Activated T-cell treated with anti-CD3 and anti-CD28 coated beads for 4 hours (primary cell): ENCODE data around the gene APLN.

Experiments used
- DNase-seq: peaks from one replicate; pipeline ENCODE4 v3.0.0-alpha.2; 2020

APLN gene

DNA sequence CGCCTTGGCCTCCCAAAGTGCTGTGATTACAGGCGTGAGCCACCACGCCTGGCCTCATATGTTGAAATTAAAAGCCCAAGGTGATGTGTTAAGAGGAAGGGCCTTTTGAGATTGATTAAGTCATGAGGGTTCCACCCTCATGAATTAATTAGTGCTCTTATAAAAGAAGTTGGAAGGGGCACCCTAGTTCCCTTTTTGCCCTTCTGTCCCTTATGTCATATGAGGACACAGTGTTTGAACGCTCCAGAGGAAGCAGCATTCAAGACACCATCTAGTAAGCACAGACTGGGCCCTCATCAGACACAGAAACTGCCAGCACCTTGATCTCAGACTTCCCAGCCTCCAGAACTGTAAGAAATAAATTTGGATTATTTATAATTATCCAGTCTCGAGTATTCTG is 5.1 kb upstream of the APLN start:
- DNase-seq: no peak

- DNase-seq: no peak
These were observed 4.4 kb upstream of the APLN start for GRCh38 chrX:129659141-129659540.

GRCh38 chrX:129658429-129658828 is 3.7 kb upstream of the APLN start:
- no peak for DNase-seq

DNA sequence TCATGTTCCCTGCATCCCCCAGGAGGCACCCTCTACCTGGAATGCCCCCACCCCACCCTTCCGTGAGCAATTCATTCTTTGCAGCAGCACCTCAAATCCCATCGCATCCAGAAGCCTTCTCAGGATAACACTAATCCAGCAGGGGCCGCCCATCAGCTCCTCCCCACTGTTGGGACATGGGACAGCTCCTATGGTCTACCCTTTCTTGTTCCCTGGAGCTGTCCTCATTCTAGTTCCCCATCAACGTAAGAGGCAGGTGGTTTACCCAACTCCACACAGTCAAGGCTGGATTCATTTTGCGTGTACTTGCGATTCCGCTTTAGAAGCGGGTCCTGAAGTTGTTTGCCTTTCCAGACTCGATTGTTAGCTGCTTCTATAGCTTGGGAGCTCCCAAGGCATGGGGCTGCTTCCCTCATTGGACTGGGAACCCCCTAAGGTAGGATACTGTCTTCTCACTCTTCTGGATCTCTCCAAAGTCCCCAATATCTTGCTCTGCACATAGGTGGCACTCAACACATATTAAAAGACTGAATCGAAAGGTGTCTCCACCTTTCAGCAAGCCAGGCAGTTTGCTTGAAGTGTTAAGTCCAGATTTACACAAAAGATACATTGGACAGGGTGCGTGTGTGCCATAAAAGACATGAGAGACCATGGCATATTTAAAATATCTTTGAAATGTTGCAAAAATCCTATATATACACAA is 942 bp upstream of the APLN start:
- no peak for DNase-seq

DNA sequence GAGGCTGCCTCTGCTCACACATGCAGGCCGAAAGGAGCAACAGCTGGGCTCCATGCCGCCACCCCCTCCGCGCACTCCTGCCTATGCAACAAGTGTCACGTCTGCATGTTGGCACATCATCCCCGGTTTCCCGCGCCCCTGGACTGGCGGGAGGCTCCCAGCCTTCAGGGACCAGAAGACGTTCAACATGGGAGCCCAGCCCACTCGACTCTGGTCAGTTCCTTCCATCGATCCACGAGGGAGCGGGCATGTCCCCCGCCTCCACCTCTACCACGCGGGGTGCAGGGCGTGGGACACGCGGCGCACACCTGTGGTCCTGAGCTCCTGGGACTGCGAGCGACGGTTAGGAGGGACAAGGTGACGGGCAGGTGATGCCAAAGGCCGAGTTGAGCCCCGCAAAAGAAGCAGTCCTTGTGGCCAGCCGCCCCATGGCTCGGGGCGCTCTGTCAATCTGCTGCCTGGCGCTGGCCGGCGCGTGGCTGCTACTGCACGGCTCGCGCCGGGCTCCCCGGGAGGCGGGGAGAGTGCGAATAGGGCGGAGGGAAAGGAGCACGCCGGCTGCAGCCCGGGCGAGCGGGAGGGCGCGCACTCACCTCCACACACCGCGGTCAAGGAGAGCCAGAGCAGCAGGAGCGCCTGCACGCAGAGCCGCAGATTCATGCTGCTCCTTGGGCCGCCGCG is 645 bp downstream of the APLN start:
- no peak for DNase-seq

DNA sequence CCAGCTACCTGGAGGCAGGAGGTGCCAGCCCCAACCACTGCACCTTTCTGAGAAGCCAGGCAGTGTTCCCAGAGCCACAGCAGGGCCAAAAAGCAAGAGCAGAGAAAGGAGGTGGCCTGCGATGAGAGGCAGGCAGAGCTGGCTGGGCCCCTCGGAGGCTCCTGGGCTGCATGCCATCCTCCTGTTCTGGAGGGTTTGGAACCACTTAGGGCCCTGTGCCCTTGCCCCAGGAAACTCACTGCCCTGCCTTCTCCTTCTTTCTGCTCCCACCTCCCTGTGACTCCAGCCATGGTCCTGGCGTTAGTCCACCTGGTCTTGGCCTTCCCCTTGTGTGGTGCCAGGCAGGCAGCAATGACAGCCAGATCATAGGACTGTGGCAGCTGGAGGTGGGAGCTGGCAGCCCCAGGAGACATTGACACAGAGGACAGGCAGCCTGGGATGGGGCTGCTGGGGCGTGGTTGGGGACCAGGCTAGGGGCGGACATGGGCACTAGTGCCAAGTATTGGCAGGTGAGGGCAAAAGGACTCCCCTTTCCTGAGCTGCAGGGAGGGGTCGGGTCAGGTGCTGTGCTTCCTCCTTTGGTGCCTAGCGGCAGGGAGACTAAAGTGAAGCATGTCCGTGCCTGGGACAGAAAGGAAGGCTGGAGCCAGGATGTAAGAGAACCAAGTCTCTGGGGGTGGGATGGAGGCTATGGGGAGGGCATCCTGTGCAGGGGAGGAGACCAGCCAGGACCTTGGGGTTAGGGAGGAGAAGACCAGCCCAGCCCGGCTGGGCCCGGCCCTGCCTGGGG is 1.4 kb downstream of the APLN start:
- no peak for DNase-seq

- DNase-seq: no peak
These were observed 2.1 kb downstream of the APLN start for GRCh38 chrX:129652565-129653169.

DNA sequence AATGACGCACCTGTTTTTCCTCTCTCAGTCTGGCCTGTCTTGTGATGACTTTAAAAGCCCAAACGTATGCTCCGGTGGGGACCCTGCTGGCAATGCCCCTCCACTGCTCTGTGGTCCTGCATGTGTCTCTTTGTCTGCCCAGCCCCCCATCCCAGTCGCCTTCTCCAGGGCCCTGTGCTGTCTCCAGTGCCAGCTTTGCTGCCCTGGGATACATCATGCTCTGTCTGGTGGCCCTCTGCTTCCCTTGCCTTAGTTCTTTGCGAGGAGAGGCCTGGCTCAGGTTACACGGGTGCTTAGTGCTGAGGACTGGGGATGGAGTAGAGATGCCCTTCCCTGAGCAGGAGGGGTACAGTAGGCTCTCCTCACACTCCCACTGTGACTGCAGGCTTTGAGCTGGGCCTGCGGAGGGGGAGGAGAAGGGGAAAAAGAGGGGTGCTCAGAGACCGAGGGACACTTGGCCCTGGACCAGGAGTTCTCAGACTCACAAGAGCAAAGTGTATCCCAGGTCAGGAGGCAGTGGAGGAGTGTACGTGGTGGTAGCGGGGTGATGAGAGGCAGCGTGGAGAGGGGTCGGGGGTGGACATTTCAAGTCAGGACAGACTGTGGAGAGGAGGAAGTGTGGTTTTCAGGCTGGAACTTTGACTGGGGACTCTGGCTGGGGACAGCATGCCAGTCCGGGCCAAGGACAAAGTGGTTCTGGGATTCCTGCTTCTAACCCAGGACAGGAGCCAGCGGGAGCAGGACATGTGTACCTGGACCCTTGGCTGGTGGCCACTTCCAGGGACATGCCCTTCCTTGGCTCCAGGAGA is 2.8 kb downstream of the APLN start:
- no peak for DNase-seq

- DNase-seq: no peak
These were observed 3.8 kb downstream of the APLN start for GRCh38 chrX:129650821-129651510.

DNA sequence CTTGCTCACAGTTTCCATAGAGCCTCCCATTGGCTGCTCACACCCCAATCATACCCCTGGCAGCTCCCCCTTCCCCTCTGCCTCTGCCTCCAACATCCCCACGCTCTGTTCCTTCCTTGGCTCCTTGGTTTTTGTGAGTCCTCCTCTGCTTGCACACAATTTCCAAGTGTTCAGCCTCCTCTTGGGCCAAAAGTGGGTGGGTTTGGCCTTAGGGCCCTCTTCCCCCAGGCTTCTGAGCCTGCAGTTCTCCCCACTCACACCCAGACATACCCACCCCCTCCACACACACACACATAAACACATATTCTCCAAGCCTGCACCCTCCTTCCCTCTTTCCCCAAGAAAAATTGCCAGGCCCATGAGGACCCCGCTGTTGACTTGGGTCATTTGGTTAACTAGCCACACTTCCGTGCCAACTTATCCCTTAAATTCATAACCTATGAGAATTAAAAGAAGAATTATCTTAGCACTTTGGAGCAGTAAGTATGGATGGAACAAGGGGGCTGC is 4.5 kb downstream of the APLN start:
- DNase-seq: no peak

DNA sequence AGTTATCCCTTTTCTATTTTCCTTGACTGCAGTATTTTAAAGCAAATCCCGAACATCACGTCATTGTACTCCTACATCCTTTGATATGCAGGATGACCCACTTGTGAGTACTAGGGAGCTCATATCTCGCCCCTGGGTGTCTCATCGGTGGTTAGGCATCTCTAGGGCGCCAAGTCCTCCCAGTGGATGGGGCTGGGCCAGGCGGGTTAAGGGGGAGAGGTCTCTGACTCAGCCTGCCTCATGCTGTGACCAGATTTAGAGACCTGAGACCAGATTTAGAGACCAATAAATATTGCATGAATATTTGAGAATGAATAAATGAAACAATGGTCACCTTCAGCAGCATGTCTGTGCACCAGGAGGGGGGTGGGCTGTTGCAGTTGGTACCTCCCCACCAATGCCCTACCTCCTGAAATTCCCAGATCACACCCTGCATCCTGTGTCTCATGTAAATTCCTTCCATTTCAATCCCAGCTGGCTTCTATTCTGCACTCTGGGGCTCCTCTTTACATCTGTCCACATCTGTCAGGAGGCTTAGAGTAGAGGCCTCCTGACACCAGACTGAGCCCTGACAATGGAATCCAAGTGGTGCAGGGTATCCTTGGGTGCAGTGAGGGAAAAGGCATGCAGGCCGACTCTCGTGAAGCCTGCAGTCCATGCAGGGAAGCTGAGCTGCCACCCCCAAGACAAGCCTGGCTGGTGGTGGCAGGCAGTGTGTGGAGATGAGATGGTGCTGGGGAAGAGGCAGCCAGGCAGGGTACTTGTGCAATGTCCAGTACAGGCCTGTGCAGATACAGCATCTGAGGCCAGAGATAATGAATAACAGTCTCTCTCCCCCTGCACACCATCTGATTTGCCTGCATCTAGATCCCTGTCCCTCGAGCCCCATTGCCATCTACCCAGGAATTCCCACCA is 5.2 kb downstream of the APLN start:
- DNase-seq: no peak

GRCh38 chrX:129648514-129649267 is 6.1 kb downstream of the APLN start:
- no peak for DNase-seq

GRCh38 chrX:129647418-129648410 is 7.0 kb downstream of the APLN start:
- DNase-seq: no peak

GRCh38 chrX:129646566-129647417 is 8.0 kb downstream of the APLN start:
- DNase-seq: no peak

DNA sequence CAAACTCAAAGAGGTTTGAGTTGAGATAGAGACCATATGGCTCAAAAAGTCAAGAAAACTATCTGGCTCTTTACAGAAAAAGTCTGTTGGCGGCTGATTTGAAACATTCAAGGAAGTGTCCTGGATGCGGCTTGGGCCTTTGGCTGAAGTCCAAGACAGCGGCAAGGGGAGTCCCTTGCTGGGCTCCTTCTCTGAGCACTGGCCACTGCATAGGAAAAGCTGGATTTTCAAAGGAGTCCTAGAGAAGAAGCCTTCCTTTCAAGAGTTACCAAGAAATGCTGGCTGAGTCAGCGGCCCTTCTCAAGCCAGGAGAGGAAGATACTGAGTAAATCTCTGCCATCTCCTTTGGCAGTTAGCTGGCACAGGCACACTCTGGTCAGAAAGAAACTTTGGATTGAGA is 12.1 kb downstream of the APLN start:
- no peak for DNase-seq

DNA sequence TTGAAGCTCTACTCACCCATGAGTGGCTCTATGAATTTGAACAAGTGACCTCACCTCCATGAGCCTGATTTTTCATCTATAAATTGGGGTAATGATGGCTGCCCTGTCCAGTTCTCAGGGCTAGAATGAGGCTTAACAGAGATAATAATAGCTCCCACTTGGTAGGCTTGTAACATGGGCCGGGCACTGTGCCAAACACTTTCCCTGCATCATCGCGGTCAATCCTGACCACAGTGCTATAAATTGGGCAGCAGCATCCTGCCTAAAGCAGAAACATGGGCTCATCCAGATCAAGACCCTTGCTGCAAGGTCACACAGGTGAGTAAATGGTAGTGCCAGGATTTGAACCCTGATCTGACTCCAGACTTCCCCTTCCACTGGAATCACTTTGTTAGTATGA is 12.8 kb downstream of the APLN start:
- no peak for DNase-seq

- no peak for DNase-seq
These were observed 13.3 kb downstream of the APLN start for GRCh38 chrX:129641469-129641868.

DNA sequence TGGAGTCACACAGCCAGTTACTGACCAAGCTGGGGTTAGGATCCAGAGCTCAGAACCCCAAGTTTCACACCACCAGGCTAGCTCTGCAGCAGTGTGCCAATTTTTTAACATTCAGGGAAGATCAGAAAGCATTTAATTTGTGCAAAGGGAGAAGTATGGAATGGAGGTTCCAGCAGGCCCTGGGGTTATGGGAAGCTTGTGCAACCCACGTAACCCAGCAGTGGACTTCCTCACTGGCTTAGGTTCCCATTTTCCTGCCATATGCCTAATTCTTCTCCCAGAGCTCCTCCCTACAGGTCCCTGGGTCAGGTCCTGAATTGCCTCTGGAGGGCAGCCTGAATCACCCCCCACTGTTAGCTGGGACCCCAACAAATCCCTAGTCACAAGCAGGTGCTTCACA is 14.0 kb downstream of the APLN start:
- no peak for DNase-seq
